ENCODE data around the gene UCP3. TPM values are rescaled to one million over a fixed set of nuclear protein-coding genes. Genes with fewer than 3 reads are reported as not detected.

UCP3 gene
- total and polyA plus RNA-seq, 10 of the 15 experiments (the other 5 are each of a cell fraction or from before 2014, with no cell fraction given) = 0.02 to 1.9 (median 0.94) TPM

DNA sequence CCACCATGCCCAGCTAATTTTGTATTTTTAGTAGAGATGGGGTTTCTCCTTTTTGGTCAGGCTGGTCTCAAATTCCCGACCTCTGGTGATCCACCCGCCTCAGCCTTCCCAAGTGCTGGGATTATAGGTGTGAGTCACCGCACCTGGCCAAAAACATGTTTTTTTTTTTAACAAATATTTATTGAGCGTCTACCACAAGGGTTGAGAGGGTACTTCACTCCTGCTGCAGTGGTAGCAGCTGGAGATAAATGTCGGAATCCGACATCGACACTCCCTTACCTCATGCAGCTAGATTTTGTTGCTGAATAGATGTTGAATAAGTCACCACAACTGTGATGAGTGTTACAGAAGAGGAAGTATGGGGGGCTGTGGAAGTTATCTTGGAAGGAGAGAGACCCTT is 57.1 kb downstream of the UCP3 start:
- RAD21 ChIA-PET (ENCODE audit: unreplicated experiment) = no interaction called here
- no peak for FAIRE-seq
- CTCF ChIA-PET = no interaction called here

DNA sequence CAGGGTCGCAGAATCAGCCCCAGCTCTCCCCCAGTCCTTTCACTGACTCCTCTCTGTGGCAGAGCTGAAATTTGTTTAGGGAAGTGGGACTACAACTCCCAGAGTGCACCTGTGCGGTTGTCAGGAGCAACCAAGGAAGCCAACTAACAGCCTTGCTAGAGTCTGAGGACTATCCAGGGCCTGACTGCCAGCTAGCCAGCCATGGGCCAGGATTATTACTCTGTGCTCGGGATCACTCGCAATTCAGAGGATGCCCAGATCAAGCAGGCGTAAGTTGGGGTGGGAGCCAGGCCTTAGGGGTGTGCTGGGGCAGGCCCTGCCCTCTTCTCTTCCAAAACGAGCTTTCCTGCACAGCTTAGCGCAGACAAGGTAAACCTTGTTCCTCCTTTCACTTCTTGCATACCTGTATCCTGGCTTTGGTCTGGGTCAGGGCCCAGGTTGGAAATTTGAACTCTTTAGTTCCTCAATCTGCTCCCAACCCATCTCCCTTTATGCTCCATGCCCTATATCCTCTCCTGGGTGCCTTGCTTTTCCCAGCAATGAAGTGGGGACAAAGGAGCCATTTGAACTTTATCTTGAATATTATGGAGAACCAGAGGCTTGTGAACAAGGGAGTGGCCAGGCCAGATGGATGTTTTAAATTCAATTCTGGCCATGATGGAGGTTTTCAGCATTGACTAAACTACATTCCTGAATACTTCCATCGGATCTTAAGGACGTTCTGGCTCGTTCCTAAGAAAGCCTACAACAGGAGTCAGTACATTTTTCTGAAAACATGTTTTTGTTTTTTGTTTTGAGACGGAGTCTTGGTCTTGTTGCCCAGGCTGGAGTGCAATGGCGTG is 57.8 kb downstream of the UCP3 start, which contains the start of gene DNAJB13:
DNAJB13 (plus strand) TSS at position 158 of the 842 bp plus-strand sequence; CDS start at position 202, 44 bp downstream.
- Histone ChIP-seq H3K4me2 (ENCODE audit: control insufficient read depth, insufficient read depth) (no peak within 1 kb of the TSS), H3K27me3 (replicated peaks in 1 of 2; ENCODE audit: control insufficient read depth in 2 of 2, insufficient read depth in 2 of 2, low read length in 1 of 2) (no peaks in the 10 kb centered on the region), H3K9ac (ENCODE audit: control insufficient read depth, insufficient read depth, low read length) (no peak within 1 kb of the TSS), H3K79me2 (ENCODE audit: control insufficient read depth, insufficient read depth, low read length) (no peaks in the 10 kb centered on the region), H3K4me3 (no peak within 1 kb of the TSS), H4K20me1 (ENCODE audit: control insufficient read depth, insufficient read depth) (no peaks in the 10 kb centered on the region), H3K9me3 (replicated peaks; ENCODE audit: control insufficient read depth, insufficient read depth, low read length) (no peaks in the 10 kb centered on the region), H3K36me3 (ENCODE audit: control insufficient read depth in 2 of 2, insufficient read depth in 2 of 2, low read length in 1 of 2) (no peaks in the 10 kb centered on the region), H3K4me1 (ENCODE audit: control insufficient read depth, insufficient read depth, low read length) (peaks cover 3% of the 10 kb centered on the region; the same call in 1 of the 2 replicates), H3K27ac (ENCODE audit: control insufficient read depth, insufficient read depth) (no peak within 1 kb of the TSS), H2AFZ (ENCODE audit: control insufficient read depth, low read depth, low read length) (no peak within 1 kb of the TSS)
- TF ChIP-seq IKZF1 (conservative IDR thresholded peaks at IDR 0.05) = no peak
- peak; percentile 84 for TF ChIP-seq SIX5 (IDR thresholded peaks at IDR 0.05; ENCODE audit: low read depth, low read length, severe bottlenecking)
- peak; percentile 73 for TF ChIP-seq MXI1 (IDR thresholded peaks at IDR 0.05; ENCODE audit: low read depth, low read length)
- TF ChIP-seq, protein P1, sequence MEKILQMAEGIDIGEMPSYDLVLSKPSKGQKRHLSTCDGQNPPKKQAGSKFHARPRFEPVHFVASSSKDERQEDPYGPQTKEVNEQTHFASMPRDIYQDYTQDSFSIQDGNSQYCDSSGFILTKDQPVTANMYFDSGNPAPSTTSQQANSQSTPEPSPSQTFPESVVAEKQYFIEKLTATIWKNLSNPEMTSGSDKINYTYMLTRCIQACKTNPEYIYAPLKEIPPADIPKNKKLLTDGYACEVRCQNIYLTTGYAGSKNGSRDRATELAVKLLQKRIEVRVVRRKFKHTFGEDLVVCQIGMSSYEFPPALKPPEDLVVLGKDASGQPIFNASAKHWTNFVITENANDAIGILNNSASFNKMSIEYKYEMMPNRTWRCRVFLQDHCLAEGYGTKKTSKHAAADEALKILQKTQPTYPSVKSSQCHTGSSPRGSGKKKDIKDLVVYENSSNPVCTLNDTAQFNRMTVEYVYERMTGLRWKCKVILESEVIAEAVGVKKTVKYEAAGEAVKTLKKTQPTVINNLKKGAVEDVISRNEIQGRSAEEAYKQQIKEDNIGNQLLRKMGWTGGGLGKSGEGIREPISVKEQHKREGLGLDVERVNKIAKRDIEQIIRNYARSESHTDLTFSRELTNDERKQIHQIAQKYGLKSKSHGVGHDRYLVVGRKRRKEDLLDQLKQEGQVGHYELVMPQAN (conservative IDR thresholded peaks at IDR 0.05) = 0 out of 2 replicates have a peak, but pooled peaks have one; percentile 36
- TF ChIP-seq SIN3A (IDR thresholded peaks at IDR 0.05; ENCODE audit: low read depth, low read length) = peak; percentile 59; the same call in 1 of the 2 replicates
- TF ChIP-seq YY1 (IDR thresholded peaks at IDR 0.05; ENCODE audit: low read depth, low read length) = peak; percentile 44; the same call in 1 of the 2 replicates
- TF ChIP-seq HCFC1 (IDR thresholded peaks at IDR 0.05; ENCODE audit: low read length) = peak; percentile 88
- TF ChIP-seq ZNF274 (IDR thresholded peaks at IDR 0.05; ENCODE audit: insufficient read depth, insufficient read length) = no peak
- TF ChIP-seq NR2C2 (IDR thresholded peaks at IDR 0.05; ENCODE audit: borderline replicate concordance, control insufficient read depth, insufficient read length, low read depth) = no peak
- TF ChIP-seq LARP7 (IDR thresholded peaks at IDR 0.05) = 0 out of 2 replicates have a peak, but pooled peaks have one; percentile 40
- TF ChIP-seq SPI1 (IDR thresholded peaks at IDR 0.05; ENCODE audit: borderline replicate concordance, insufficient read depth, low read depth, low read length) = peak; percentile 69; the same call in 1 of the 2 replicates
- TF ChIP-seq BMI1 (IDR thresholded peaks at IDR 0.05; ENCODE audit: borderline replicate concordance) = peak; percentile 69
- TF ChIP-seq CHD2 (IDR thresholded peaks at IDR 0.05; ENCODE audit: borderline replicate concordance, low read depth, low read length) = peak; percentile 24; the same call in 1 of the 2 replicates
- no peak for TF ChIP-seq RUNX3 (IDR thresholded peaks at IDR 0.05; ENCODE audit: low read length)
- ChIA-PET POLR2A (no interaction called here), SMC1A (ENCODE audit: uncharacterized antibody, unreplicated experiment) (interaction anchor here (0.9 to 1.3 kb wide), 3 partner anchors 10 to 370 kb away, joined by 3 to 4 read pairs (median 3); no protein-coding TSS in a partner anchor), CTCF (interaction anchor here (1.7 kb wide), 1 partner anchor 13 kb away, joined by 6 read pairs; no protein-coding TSS in a partner anchor), RAD21 (ENCODE audit: unreplicated experiment) (interaction anchor here (1.3 kb wide), 1 partner anchor 13 kb away, joined by 5 read pairs; no protein-coding TSS in a partner anchor)
- intact Hi-C loops (cut with micrococcal nuclease; ENCODE audit: unreplicated experiment) (no loop called here), in situ Hi-C loops (cut with MboI) (no loop called here)
- FAIRE-seq (no peak), DNase-seq (ENCODE audit: low read depth, low spot score) (peak; percentile 23), ATAC-seq (peak; percentile 98)
- 62% methylated on average over 12 of the region's 12 CpGs for WGBS (ENCODE audit: insufficient coverage, insufficient replicate concordance, low lambda C conversion rate, missing lambda C conversion rate)
- BruUV-seq (replicated peaks) = no TSS peak

More for the DNA sequence above, 57.1 kb downstream of the UCP3 start:
- intact Hi-C loops (cut with micrococcal nuclease; ENCODE audit: unreplicated experiment) = no loop called here
- ChIA-PET POLR2A (interaction anchor here (0.9 kb wide), 1 partner anchor 28 kb away, joined by 3 read pairs; no protein-coding TSS in a partner anchor), SMC1A (ENCODE audit: uncharacterized antibody, unreplicated experiment) (no interaction called here)
- Histone ChIP-seq H3K36me3 (ENCODE audit: control insufficient read depth in 2 of 2, insufficient read depth in 2 of 2, low read length in 1 of 2) (no peaks in the 10 kb centered on the region), H3K27ac (ENCODE audit: control insufficient read depth, insufficient read depth) (no peak overlapping the region), H3K79me2 (ENCODE audit: control insufficient read depth, insufficient read depth, low read length) (no peaks in the 10 kb centered on the region), H4K20me1 (ENCODE audit: control insufficient read depth, insufficient read depth) (no peaks in the 10 kb centered on the region), H2AFZ (ENCODE audit: control insufficient read depth, low read depth, low read length) (no peak overlapping the region), H3K4me2 (ENCODE audit: control insufficient read depth, insufficient read depth) (no peak overlapping the region), H3K9ac (ENCODE audit: control insufficient read depth, insufficient read depth, low read length) (no peak overlapping the region), H3K4me3 (no peak overlapping the region), H3K4me1 (ENCODE audit: control insufficient read depth, insufficient read depth, low read length) (peaks cover 3% of the 10 kb centered on the region; the same call in 1 of the 2 replicates), H3K9me3 (replicated peaks; ENCODE audit: control insufficient read depth, insufficient read depth, low read length) (no peaks in the 10 kb centered on the region), H3K27me3 (replicated peaks in 1 of 2; ENCODE audit: control insufficient read depth in 2 of 2, insufficient read depth in 2 of 2, low read length in 1 of 2) (no peaks in the 10 kb centered on the region)
- no TSS peak for BruUV-seq (replicated peaks)
- ATAC-seq (no peak), DNase-seq (ENCODE audit: low read depth, low spot score) (no peak)
- TF ChIP-seq ZNF274 (IDR thresholded peaks at IDR 0.05; ENCODE audit: insufficient read depth, insufficient read length) = no peak
- no peak for TF ChIP-seq EZH2 (IDR thresholded peaks at IDR 0.05; ENCODE audit: borderline replicate concordance, control insufficient read depth, low read depth, low read length)
- TF ChIP-seq NFYA (IDR thresholded peaks at IDR 0.05; ENCODE audit: borderline replicate concordance, low read depth, low read length) = no peak
- WGBS (ENCODE audit: insufficient coverage, insufficient replicate concordance, low lambda C conversion rate, missing lambda C conversion rate) = 61% methylated on average over 7 of the region's 7 CpGs
- in situ Hi-C loops (cut with MboI) = no loop called here

All from GM12878 (cell line).